SK-N-SH treated with all-trans-retinoic acid at 6 μM for 48 hours (cell line): ENCODE measurements around the gene SP9.

Experiments
- ATAC-seq: fragments of 200-7000 bp; cut with Tn5 transposase; 3 replicates; pipeline ENCODE4 v1.9.1; 2020; ENCODE audit warnings: mild to moderate bottlenecking, moderate library complexity
- ARNTL ChIP-seq: fragments of 450-650 bp; formaldehyde crosslinking; IDR thresholded peaks from 2 replicates; pipeline ENCODE4 v1.5.0; 2020; ENCODE audit warnings: low read depth, mild to moderate bottlenecking, moderate library complexity, borderline replicate concordance
- BACH2 ChIP-seq: fragments of 250-450 bp; sonication (Bioruptor Pico); IDR thresholded peaks from 2 replicates; pipeline ENCODE4 v1.9.0; 2021; ENCODE audit warnings: mild to moderate bottlenecking, borderline replicate concordance
- CSDC2 ChIP-seq: fragments of 250-450 bp; sonication (Bioruptor Pico); IDR thresholded peaks from 2 replicates; pipeline ENCODE4 v1.5.0; 2020; ENCODE audit warnings: mild to moderate bottlenecking, moderate library complexity
- ESRRG ChIP-seq: fragments of 250-450 bp; sonication (Bioruptor Pico); IDR thresholded peaks from 2 replicates; pipeline ENCODE4 v1.6.1; 2021; ENCODE audit warnings: mild to moderate bottlenecking
- GLIS3 ChIP-seq: fragments of 250-450 bp; sonication (Bioruptor Pico); IDR thresholded peaks from 2 replicates; pipeline ENCODE4 v1.5.0; 2020; ENCODE audit warnings: mild to moderate bottlenecking, moderate library complexity
- ISL1 ChIP-seq: fragments of 250-450 bp; sonication (Bioruptor Pico); IDR thresholded peaks from 2 replicates; pipeline ENCODE4 v2.1.2; 2022; ENCODE audit warnings: mild to moderate bottlenecking, moderate library complexity
- OSR1 ChIP-seq: fragments of 250-450 bp; sonication (Bioruptor Pico); IDR thresholded peaks from 2 replicates; pipeline ENCODE4 v1.8.0; 2022; ENCODE audit warnings: moderate library complexity, mild to moderate bottlenecking, inconsistent platforms
- PPARA ChIP-seq: fragments of 250-450 bp; sonication (Bioruptor Pico); IDR thresholded peaks from 2 replicates; pipeline ENCODE4 v1.5.0; 2020; ENCODE audit warnings: mild to moderate bottlenecking, borderline replicate concordance
- RARB ChIP-seq: fragments of 250-450 bp; sonication (Bioruptor Pico); IDR thresholded peaks from 2 replicates; pipeline ENCODE4 v1.8.0; 2021; ENCODE audit warnings: mild to moderate bottlenecking, moderate library complexity
- SNAI2 ChIP-seq: fragments of 250-450 bp; sonication (Bioruptor Pico); IDR thresholded peaks from 2 replicates; pipeline ENCODE4 v1.5.0; 2020; ENCODE audit warnings: mild to moderate bottlenecking, moderate library complexity
- TCF4 ChIP-seq: fragments of 250-450 bp; sonication (Bioruptor Pico); IDR thresholded peaks from 2 replicates; pipeline ENCODE4 v1.8.0; 2021; ENCODE audit warnings: mild to moderate bottlenecking, moderate library complexity, borderline replicate concordance
- TOX ChIP-seq: fragments of 250-450 bp; sonication (Bioruptor Pico); IDR thresholded peaks from 2 replicates; pipeline ENCODE4 v1.8.0; 2021; ENCODE audit warnings: mild to moderate bottlenecking, moderate library complexity, borderline replicate concordance
- ZC3H10 ChIP-seq: fragments of 250-450 bp; sonication (Bioruptor Pico); IDR thresholded peaks from 2 replicates; pipeline ENCODE4 v1.5.1; 2021; ENCODE audit warnings: mild to moderate bottlenecking, moderate library complexity
- ZFP3 ChIP-seq: fragments of 250-450 bp; sonication (Bioruptor Pico); IDR thresholded peaks from 2 replicates; pipeline ENCODE4 v1.5.0; 2020; ENCODE audit warnings: mild to moderate bottlenecking, moderate library complexity
- ZFP30 ChIP-seq: fragments of 450-650 bp; formaldehyde crosslinking; IDR thresholded peaks from 2 replicates; pipeline ENCODE4 v1.5.0; 2022; ENCODE audit warnings: mild to moderate bottlenecking, moderate library complexity
- ZNF565 ChIP-seq: fragments of 450-650 bp; formaldehyde crosslinking; conservative IDR thresholded peaks from 2 replicates; pipeline ENCODE4 v1.5.0; 2020; ENCODE audit warnings: low read depth, mild to moderate bottlenecking, moderate library complexity
- ZNF70 ChIP-seq: fragments of 450-650 bp; formaldehyde crosslinking; IDR thresholded peaks from 2 replicates; pipeline ENCODE4 v1.5.0; 2020; ENCODE audit warnings: mild to moderate bottlenecking, moderate library complexity
- ZNF8 ChIP-seq: fragments of 450-650 bp; formaldehyde crosslinking; IDR thresholded peaks from 2 replicates; pipeline ENCODE4 v1.5.0; 2020; ENCODE audit warnings: mild to moderate bottlenecking, moderate library complexity
- TF ChIP-seq, protein P1 (sequence below): fragments of 250-450 bp; sonication (Bioruptor Pico); IDR thresholded peaks from 2 replicates; pipeline ENCODE4 v1.5.1; 2021; ENCODE audit warnings: mild to moderate bottlenecking, moderate library complexity
- TF ChIP-seq, protein P2 (sequence below): fragments of 250-450 bp; sonication (Bioruptor Pico); IDR thresholded peaks from 2 replicates; pipeline ENCODE4 v1.8.0; 2020; ENCODE audit warnings: mild to moderate bottlenecking, moderate library complexity, borderline replicate concordance
- TF ChIP-seq, protein P3 (sequence below): fragments of 250-450 bp; sonication (Bioruptor Pico); IDR thresholded peaks from 2 replicates; pipeline ENCODE4 v1.8.0; 2021; ENCODE audit warnings: low read depth, mild to moderate bottlenecking, moderate library complexity, borderline replicate concordance

The SP9 gene

GRCh38 chr2:174332217-174332963 is 2.4 kb upstream of the SP9 start:
- ATAC-seq = no peak

DNA sequence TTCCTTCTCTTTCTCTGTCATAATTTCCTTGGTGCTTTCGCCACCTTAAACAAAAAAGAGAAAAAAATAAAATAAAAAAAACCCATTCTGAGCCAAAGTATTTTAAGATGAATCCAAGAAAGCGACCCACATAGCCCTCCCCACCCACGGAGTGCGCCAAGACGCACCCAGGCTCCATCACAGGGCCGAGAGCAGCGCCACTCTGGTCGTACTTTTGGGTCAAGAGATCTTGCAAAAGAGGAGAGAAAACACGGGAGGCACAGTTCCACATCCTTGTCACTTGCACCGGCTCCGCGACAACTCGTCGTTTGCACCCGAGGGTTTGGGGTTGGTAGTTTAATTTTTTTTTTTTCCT is 1.8 kb upstream of the SP9 start:
- TF ChIP-seq, protein P1, sequence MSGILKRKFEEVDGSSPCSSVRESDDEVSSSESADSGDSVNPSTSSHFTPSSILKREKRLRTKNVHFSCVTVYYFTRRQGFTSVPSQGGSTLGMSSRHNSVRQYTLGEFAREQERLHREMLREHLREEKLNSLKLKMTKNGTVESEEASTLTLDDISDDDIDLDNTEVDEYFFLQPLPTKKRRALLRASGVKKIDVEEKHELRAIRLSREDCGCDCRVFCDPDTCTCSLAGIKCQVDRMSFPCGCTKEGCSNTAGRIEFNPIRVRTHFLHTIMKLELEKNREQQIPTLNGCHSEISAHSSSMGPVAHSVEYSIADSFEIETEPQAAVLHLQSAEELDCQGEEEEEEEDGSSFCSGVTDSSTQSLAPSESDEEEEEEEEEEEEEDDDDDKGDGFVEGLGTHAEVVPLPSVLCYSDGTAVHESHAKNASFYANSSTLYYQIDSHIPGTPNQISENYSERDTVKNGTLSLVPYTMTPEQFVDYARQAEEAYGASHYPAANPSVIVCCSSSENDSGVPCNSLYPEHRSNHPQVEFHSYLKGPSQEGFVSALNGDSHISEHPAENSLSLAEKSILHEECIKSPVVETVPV (CRISPR knock-in tag) = no peak
- TF ChIP-seq ZNF70 (CRISPR knock-in tag) (no peak), GLIS3 (CRISPR knock-in tag) (no peak), ESRRG (CRISPR knock-in tag) (no peak), CSDC2 (CRISPR knock-in tag) (no peak), SNAI2 (no peak), ARNTL (CRISPR knock-in tag) (no peak), BACH2 (CRISPR knock-in tag) (no peak), TOX (CRISPR knock-in tag) (no peak), ZC3H10 (CRISPR knock-in tag) (no peak), ZNF565 (CRISPR knock-in tag) (no peak), ZFP30 (CRISPR knock-in tag) (no peak), OSR1 (CRISPR knock-in tag) (no peak), ZFP3 (CRISPR knock-in tag) (no peak), TCF4 (no peak)
- TF ChIP-seq, protein P2, sequence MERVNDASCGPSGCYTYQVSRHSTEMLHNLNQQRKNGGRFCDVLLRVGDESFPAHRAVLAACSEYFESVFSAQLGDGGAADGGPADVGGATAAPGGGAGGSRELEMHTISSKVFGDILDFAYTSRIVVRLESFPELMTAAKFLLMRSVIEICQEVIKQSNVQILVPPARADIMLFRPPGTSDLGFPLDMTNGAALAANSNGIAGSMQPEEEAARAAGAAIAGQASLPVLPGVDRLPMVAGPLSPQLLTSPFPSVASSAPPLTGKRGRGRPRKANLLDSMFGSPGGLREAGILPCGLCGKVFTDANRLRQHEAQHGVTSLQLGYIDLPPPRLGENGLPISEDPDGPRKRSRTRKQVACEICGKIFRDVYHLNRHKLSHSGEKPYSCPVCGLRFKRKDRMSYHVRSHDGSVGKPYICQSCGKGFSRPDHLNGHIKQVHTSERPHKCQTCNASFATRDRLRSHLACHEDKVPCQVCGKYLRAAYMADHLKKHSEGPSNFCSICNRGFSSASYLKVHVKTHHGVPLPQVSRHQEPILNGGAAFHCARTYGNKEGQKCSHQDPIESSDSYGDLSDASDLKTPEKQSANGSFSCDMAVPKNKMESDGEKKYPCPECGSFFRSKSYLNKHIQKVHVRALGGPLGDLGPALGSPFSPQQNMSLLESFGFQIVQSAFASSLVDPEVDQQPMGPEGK (CRISPR knock-in tag) = no peak
- TF ChIP-seq, all 23 proteins: peak for 0
- no peak for ATAC-seq

More at GRCh38 chr2:174332217-174332963, 2.4 kb upstream of the SP9 start:
- no peak for TF ChIP-seq ESRRG (CRISPR knock-in tag)
- TF ChIP-seq ARNTL (CRISPR knock-in tag) = no peak
- no peak for TF ChIP-seq TCF4
- TF ChIP-seq RARB (CRISPR knock-in tag) = no peak
- TF ChIP-seq OSR1 (CRISPR knock-in tag) = no peak

DNA sequence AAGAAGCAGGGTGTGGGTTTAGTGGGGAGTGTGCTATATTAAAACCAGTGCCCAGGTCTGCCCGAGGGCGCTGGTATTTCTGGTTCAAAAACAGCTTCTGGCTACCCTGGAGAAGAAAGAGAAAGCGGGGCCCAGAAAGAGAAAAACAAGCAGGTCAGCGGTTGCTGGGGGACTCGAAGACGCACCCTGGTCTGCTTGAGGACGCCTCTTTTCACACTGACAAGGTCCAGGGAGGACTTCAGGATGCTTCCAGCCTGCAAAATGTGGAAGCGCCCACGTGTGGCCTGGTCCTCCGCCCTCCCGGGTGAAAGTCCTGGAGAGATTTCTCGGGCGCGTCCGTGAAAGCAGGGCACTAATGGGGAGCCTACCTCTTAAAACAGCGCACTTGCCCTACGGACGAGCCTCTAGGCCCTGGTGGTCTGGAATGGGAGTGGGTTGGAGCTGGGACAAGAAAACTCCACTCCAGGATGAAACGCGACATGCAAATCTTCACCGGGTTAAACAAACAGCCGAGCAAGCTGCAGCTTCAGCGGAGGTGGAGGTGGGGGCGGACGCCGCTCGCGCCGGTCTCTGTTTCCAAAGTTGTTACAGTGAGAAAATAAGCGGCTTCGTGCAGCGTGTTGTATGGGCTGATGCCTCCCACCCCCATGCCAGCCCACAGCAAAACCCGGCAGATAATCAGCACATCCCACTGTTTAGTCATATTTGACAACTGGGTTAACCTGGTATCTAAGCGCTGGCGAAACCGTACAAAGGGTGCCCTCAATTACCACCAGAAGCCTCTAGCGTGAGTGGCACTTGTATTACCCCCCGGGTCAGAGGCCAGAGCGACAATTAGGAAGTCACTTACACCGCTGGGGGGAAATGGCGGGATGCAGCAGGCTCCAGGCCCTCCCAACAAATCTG is 1.1 kb upstream of the SP9 start:
- TF ChIP-seq PPARA (CRISPR knock-in tag) (no peak), ISL1 (CRISPR knock-in tag) (no peak), SNAI2 (no peak), TOX (CRISPR knock-in tag) (no peak), ZNF8 (CRISPR knock-in tag) (no peak), RARB (CRISPR knock-in tag) (no peak), ARNTL (CRISPR knock-in tag) (no peak), CSDC2 (CRISPR knock-in tag) (no peak), OSR1 (CRISPR knock-in tag) (no peak), ZFP3 (CRISPR knock-in tag) (no peak)
- TF ChIP-seq, protein P2 (CRISPR knock-in tag) = no peak
- no peak; the same call in 1 of the 3 replicates for ATAC-seq

- ATAC-seq = peak; percentile 20; the same call in 2 of the 3 replicates
Measured at GRCh38 chr2:174334278-174334715, 457 bp upstream of the SP9 start.

More at GRCh38 chr2:174334278-174334715, 457 bp upstream of the SP9 start:
- TF ChIP-seq PPARA (CRISPR knock-in tag) = no peak
- no peak for TF ChIP-seq TOX (CRISPR knock-in tag)
- TF ChIP-seq, protein P3, sequence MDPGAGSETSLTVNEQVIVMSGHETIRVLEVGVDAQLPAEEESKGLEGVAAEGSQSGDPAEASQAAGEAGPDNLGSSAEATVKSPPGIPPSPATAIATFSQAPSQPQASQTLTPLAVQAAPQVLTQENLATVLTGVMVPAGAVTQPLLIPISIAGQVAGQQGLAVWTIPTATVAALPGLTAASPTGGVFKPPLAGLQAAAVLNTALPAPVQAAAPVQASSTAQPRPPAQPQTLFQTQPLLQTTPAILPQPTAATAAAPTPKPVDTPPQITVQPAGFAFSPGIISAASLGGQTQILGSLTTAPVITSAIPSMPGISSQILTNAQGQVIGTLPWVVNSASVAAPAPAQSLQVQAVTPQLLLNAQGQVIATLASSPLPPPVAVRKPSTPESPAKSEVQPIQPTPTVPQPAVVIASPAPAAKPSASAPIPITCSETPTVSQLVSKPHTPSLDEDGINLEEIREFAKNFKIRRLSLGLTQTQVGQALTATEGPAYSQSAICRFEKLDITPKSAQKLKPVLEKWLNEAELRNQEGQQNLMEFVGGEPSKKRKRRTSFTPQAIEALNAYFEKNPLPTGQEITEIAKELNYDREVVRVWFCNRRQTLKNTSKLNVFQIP (CRISPR knock-in tag) = no peak
- no peak for TF ChIP-seq ZC3H10 (CRISPR knock-in tag)
